GM12801 (cell line): ENCODE measurements around the gene NAV2.

Source experiments
- CTCF ChIP-seq: IDR thresholded peaks from one replicate; pipeline ENCODE4 v1.5.1; 2011; ENCODE audit warnings: control low read depth; ENCODE audit not compliant: insufficient read length; ENCODE audit errors: extremely low read depth

The NAV2 gene

GRCh38 chr11:20030472-20030871, 317.8 kb downstream of the NAV2 start:
- TF ChIP-seq CTCF = no peak

- TF ChIP-seq CTCF = no peak
These were observed 318.7 kb downstream of the NAV2 start for GRCh38 chr11:20031155-20032001.

DNA sequence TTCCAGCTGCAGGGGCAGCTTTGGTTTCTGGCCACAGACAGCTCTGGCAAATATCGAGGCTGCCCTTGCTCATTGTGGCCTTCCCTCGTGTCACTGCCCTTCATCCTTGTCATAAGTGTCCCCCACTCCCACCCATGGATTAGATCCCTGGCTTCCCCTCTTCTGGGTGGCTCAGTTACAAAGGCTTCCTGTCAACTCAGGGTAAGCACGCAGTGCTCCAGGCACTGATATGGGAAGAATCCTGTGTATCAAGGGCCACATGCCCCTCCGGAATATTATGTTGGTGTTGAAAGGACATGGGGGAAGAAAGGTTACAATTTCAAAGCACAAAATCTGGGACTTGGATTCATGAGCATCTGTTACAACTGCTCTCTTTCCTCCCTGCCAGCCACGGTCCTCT, 319.5 kb downstream of the NAV2 start:
- TF ChIP-seq CTCF = no peak

DNA sequence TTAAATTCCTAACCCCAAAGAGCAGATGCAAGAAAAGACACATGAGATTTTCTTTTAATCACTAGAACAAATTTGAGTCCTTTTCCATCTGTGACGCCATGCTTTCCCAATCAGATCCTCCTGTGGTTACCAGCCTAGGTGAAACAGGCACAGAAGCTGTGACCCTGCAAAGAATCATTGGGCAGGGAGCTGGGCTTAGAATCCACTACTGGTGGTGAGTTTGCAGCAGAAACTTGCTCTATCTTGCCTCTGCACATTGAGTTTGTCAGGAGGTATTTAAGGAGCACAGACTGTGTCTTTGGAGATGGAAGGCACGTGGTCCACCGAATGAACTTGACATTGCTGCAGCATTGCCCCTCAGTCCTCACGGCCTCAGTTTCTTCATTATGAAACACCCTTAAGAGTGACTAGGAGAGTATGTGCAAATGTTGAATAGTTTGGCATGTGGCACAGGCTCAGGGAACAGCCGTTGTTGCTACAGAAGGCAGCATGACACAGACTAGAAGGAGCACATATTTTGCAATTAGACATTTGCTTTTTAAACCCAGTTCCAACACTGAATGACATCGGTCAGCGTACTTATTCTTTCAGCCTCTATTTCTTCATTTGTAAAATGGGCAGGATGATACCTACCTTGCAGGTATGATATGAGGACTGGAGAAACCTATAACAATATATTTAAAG, 320.1 kb downstream of the NAV2 start:
- TF ChIP-seq CTCF = no peak

- TF ChIP-seq CTCF = no peak
These were observed 321.2 kb downstream of the NAV2 start for GRCh38 chr11:20033806-20034205.

GRCh38 chr11:20034941-20035340, 322.3 kb downstream of the NAV2 start:
- no peak for TF ChIP-seq CTCF

GRCh38 chr11:20035375-20035700, 322.7 kb downstream of the NAV2 start:
- TF ChIP-seq CTCF = no peak
